Stimulated activated CD8-positive, alpha-beta memory T cell treated with anti-CD3 and anti-CD28 coated beads, Interleukin-15, amount 100 ng/mL, for 48 hours (primary cell): ENCODE data around the gene PHF20.
"Not testable (repeated sequence)": the region's sequence is repeated elsewhere in the genome, so short reads cannot be mapped to it uniquely, and the experiment has no call there.

Source experiments
- DNase-seq, 2 donors: peaks; one replicate each; pipeline ENCODE4 v3.0.0-alpha.2; 2020; ENCODE audit warnings: low read depth in 2 of 2

The PHF20 gene

DNA sequence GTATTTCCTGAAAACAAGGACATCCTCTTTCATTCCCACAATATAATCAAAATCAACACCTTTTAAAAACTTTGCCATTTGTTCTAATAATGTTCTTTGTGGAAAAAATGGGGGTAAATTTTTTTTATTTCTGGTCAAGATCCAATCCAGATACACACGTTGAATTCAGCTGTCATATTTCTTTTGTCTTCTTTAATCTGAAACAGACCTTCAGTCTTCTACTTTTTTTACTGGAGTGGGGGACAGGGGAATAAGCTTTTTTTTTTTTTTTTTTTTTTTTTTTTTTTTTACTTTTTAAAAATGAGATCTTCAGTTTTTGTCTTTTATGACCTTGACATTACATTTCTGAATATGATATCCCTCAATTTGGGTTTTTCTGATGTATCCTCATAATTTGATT is 113.4 kb downstream of the PHF20 start:
- DNase-seq, result no peak

DNA sequence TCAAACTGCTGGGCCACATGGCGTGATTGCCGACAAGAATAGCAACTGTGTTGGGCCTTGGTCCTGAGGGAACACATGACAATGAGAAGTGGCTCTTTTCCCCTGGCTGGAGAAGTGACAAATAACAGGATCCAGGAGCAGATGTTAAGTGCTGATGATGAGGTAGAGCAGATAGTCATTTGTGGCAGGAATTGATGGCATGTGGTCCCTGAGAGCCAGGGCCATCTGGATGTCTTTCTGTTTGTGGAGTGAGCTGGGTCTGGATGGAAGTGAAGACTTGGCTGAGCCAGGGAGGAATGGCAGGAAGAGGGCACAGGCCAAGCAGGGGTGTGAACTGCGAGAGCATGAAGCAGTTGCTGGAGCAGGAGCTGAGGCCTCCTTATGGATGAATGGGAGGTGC is 114.7 kb downstream of the PHF20 start:
- DNase-seq, result no peak

DNA sequence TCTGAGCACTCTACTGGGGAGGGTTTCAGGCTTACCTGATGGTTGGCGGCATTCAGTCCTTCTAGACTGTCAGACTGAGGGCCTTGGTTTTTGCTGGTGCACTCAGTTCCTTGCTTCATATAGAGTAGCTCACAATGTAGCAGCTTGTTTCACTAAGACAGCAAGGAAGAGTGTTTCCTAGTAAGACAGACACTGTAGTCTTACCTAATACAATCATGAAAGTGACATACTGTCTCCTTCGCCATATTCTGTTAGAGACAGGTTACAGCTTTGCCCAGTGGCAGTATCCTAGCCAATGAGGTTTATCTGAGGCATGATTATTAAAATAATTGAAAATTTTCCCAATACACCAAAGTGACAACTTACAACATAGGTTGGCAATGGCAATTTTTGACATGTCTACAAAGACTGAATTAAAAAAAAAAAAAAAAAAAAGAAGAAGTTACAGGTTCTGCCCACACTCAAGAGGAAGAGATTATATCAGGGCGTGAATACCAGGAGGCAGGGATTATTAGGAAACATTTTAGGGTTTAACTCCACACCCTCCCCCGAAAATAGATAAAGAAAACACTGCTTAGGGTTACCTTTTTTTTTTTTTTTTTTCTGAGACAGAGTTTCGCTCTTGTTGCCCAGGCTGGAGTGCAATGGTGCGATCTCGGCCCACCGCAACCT is 115.7 kb downstream of the PHF20 start:
- DNase-seq, result no peak

DNA sequence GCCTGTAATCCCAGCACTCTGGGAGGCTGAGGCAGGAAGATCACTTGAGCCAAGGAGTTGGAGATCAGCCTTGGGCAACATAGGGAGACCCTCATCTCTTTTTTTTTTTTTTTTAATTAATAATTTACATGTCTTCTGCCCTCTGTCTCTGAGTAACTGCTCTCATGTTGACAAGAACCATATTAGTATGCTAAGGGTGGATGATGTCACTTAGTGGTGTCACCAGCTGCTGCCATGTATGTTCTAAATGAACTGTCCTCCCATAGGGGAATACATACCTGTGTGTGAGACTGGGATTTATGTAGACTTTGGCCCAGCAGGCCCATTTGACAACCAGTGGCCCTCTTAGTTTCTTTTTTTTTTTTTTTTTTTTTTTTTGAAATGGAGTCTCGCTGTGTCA is 116.8 kb downstream of the PHF20 start:
- no peak for DNase-seq

DNA sequence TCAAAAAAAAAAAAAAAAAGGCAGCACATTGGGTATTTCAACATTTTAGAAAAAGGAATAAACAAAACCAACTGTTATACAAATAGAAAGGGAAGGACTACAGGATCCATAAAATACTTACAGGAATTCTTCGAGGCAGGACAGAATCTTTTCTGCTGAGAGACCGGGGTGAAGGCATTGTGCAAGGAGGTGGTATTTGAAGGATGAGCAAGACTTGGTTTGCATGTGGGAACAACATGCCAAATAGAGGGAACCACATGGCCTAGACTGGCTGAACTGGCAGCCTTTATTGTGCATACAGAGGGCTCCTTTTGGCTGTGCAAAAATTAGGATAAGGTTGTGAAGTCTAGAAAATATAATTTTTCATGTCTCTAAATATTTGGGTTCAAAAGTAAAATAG is 119.6 kb downstream of the PHF20 start:
- no peak for DNase-seq

GRCh38 chr20:35892871-35893270 is 121.1 kb downstream of the PHF20 start:
- DNase-seq, result no peak

DNA sequence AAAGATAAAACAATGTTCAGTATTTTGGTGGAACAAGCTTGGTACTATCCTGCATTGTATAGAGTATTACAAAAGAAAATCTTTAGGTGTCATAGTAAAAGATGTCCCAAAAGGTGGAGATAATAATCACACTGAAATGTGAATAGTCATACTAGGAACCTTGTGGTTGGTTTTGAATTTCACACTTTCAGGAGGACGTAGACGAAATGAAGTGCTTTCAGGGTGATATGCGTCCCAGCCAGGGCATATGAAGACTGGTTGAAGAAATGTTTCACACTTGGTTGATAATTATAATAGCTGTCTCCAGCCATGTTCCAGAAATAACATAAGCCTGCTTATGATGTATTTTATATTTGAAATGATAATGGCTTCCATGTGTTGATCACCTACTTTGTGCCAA is 122.1 kb downstream of the PHF20 start:
- DNase-seq, result peak in 1 of 2 donors; percentile 1

GRCh38 chr20:35895516-35895915 is 123.7 kb downstream of the PHF20 start:
- not testable (repeated sequence) for DNase-seq

- no peak for DNase-seq
These were observed 127.2 kb downstream of the PHF20 start for GRCh38 chr20:35899064-35899463.

GRCh38 chr20:35901230-35901629 is 129.4 kb downstream of the PHF20 start:
- not testable (repeated sequence) for DNase-seq

GRCh38 chr20:35901678-35902544 is 130.1 kb downstream of the PHF20 start:
- no peak for DNase-seq

GRCh38 chr20:35902545-35902941 is 130.7 kb downstream of the PHF20 start:
- no peak for DNase-seq

DNA sequence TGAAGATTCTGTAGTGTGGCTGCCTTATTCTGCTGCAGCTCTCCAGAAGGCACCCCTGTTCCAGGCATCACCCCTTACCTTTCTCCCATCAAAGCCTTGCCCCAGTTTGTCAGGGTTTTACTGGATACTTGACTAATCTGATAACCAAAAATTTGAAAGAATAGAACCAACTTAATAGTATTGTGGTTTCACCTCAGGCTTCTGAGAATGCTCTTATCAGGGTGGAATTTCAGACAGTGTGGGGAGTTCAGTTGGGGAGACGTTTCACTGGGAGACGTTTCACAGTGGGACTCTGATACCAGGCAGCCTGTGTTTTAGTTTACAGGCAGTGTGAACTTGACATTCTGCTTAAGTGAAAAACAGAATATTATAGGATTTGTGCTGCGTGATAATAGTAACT is 132.0 kb downstream of the PHF20 start:
- DNase-seq, result no peak

- no peak for DNase-seq
These were observed 133.3 kb downstream of the PHF20 start for GRCh38 chr20:35904982-35905663.

- DNase-seq, result no peak
These were observed 135.3 kb downstream of the PHF20 start for GRCh38 chr20:35907017-35907701.

DNA sequence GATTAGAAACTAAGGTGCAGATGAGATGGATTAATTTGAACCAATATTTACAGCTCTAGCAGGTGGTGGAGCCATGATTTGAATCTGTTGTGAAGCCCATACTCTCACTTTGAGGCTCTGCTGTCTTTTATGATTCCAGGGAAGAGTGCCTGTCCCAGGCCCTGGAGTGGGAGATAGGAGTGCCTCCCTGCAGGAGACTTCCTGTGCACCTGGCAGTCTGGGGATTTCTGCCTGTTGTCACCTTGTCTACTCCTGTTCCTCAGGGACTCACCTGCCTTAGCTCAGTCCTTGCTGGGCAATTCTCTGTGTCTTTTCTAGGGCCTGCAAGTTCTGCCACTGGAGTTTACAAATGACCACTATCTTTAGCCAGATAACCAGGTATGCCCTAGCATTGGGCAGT is 136.2 kb downstream of the PHF20 start:
- no peak for DNase-seq

GRCh38 chr20:35909176-35909575 is 137.4 kb downstream of the PHF20 start:
- DNase-seq, result no peak

DNA sequence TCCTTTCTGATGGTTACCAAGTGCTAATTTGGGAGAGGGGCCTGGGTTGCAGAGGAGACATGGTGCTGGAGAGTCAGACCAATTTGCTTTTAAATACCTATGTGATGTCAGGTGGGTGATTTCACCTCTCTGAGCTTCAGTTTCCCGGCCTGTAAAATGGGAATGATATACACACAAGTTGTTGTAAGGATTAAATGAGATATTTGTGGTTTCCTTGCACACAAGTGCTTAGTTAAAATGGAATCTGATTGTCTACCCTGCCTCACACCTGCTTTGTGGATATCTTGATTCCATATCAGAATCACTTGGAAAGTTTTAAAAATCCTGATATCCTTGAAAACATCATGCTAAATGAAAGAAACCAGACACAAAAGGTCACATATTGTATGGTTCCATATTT is 138.0 kb downstream of the PHF20 start:
- no peak for DNase-seq

GRCh38 chr20:35910254-35910653 is 138.4 kb downstream of the PHF20 start:
- DNase-seq, result no peak

DNA sequence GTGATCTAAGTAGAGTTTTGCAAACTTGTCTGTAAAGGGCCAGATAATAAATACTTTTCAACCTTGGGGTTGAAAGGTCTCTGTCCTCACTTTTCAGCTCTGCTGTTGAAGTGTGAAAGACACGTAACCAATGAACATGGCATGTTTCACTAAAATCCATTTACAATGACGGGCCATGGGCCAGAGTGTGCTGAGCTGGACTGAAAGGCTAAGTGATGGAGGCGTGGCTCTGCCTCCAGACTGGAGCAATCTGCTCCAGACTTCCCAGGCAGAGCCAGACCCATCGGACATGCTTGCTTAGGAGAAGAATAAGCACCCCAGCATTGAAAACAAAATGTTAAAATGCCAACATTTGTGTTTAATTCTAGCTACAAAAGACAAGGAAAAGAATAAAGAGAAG is 141.1 kb downstream of the PHF20 start:
- DNase-seq, result no peak

- DNase-seq, result no peak
These were observed 145.3 kb downstream of the PHF20 start for GRCh38 chr20:35917077-35917476.

- DNase-seq, result no peak
These were observed 146.2 kb downstream of the PHF20 start for GRCh38 chr20:35918021-35918420.
